ENCODE results near the gene DLG2.

Gene DLG2

GRCh38 chr11:84465040-84465439 is 1162.1 kb downstream of the DLG2 start:
- DNase-seq (ENCODE audit: low read depth), result peak; percentile 9

- no peak for DNase-seq (ENCODE audit: low read depth)
These were observed 1171.5 kb downstream of the DLG2 start for GRCh38 chr11:84455691-84456090.

GRCh38 chr11:84452211-84452610 is 1174.9 kb downstream of the DLG2 start:
- no peak for DNase-seq (ENCODE audit: low read depth)

GRCh38 chr11:84438565-84438964 is 1188.6 kb downstream of the DLG2 start:
- no peak for DNase-seq (ENCODE audit: low read depth)

- DNase-seq (ENCODE audit: low read depth), result no peak
These were observed 1189.8 kb downstream of the DLG2 start for GRCh38 chr11:84437071-84437980.

GRCh38 chr11:84430661-84431060 is 1196.5 kb downstream of the DLG2 start:
- DNase-seq (ENCODE audit: low read depth), result no peak

- DNase-seq (ENCODE audit: low read depth), result no peak
These were observed 1201.5 kb downstream of the DLG2 start for GRCh38 chr11:84425673-84426072.

- peak; percentile 48 for DNase-seq (ENCODE audit: low read depth)
These were observed 1206.9 kb downstream of the DLG2 start for GRCh38 chr11:84420271-84420670.

GRCh38 chr11:84419616-84420015 is 1207.5 kb downstream of the DLG2 start:
- DNase-seq (ENCODE audit: low read depth), result no peak

- no peak for DNase-seq (ENCODE audit: low read depth)
These were observed 1212.2 kb downstream of the DLG2 start for GRCh38 chr11:84414920-84415319.

GRCh38 chr11:84413549-84413948 is 1213.6 kb downstream of the DLG2 start:
- no peak for DNase-seq (ENCODE audit: low read depth)

GRCh38 chr11:84412862-84413261 is 1214.3 kb downstream of the DLG2 start:
- no peak for DNase-seq (ENCODE audit: low read depth)

- DNase-seq (ENCODE audit: low read depth), result peak; percentile 41
These were observed 1218.2 kb downstream of the DLG2 start for GRCh38 chr11:84408946-84409411.

GRCh38 chr11:84407091-84407490 is 1220.1 kb downstream of the DLG2 start:
- DNase-seq (ENCODE audit: low read depth), result no peak

GRCh38 chr11:84398017-84398626 is 1229.0 kb downstream of the DLG2 start:
- DNase-seq (ENCODE audit: low read depth), result no peak

GRCh38 chr11:84396521-84396920 is 1230.6 kb downstream of the DLG2 start:
- no peak for DNase-seq (ENCODE audit: low read depth)

GRCh38 chr11:84390441-84391078 is 1236.6 kb downstream of the DLG2 start:
- no peak for DNase-seq (ENCODE audit: low read depth)

GRCh38 chr11:84389696-84390095 is 1237.4 kb downstream of the DLG2 start:
- DNase-seq (ENCODE audit: low read depth), result no peak

GRCh38 chr11:84384731-84385130 is 1242.4 kb downstream of the DLG2 start:
- peak; percentile 48 for DNase-seq (ENCODE audit: low read depth)

GRCh38 chr11:84383576-84383975 is 1243.6 kb downstream of the DLG2 start:
- DNase-seq (ENCODE audit: low read depth), result no peak

GRCh38 chr11:84381666-84382065 is 1245.5 kb downstream of the DLG2 start:
- no peak for DNase-seq (ENCODE audit: low read depth)

GRCh38 chr11:84372381-84372950 is 1254.7 kb downstream of the DLG2 start:
- DNase-seq (ENCODE audit: low read depth), result no peak
